IPS-15b (cell line): Measurements from ENCODE around the gene SASH1.
"Not testable (repeated sequence)": the region's sequence is repeated elsewhere in the genome, so short reads cannot be mapped to it uniquely, and the experiment has no call there.

ENCODE experiments used
- H3K27me3 ChIP-seq: one replicate; pipeline ENCODE4 v1.6.1; 2013; ENCODE audit warnings: low read length; ENCODE audit not compliant: control insufficient read depth, insufficient read depth
- H3K36me3 ChIP-seq: one replicate; pipeline ENCODE4 v1.6.1; 2013; ENCODE audit warnings: low read length; ENCODE audit not compliant: control insufficient read depth, insufficient read depth
- H3K4me1 ChIP-seq: one replicate; pipeline ENCODE4 v1.6.1; 2013; ENCODE audit warnings: mild to moderate bottlenecking, low read length; ENCODE audit not compliant: control insufficient read depth, insufficient read depth
- H3K4me3 ChIP-seq: one replicate; pipeline ENCODE4 v1.5.1; 2013; ENCODE audit warnings: low read depth, low read length
- H3K9ac ChIP-seq: one replicate; pipeline ENCODE4 v1.6.1; 2013; ENCODE audit warnings: low read depth, mild to moderate bottlenecking, low read length
- H3K9me3 ChIP-seq: one replicate; pipeline ENCODE4 v1.6.1; 2013; ENCODE audit warnings: mild to moderate bottlenecking, low read length; ENCODE audit not compliant: control insufficient read depth, insufficient read depth

SASH1 gene

GRCh38 chr6:148375401-148375800 lies 32.8 kb downstream of the SASH1 start:
- H3K36me3 ChIP-seq, result no peaks in the 10 kb centered on the region
- no peaks in the 10 kb centered on the region for H3K27me3 ChIP-seq
- no peaks in the 10 kb centered on the region for H3K9me3 ChIP-seq

GRCh38 chr6:148379481-148379880 lies 36.8 kb downstream of the SASH1 start:
- no peak overlapping the region for H3K4me3 ChIP-seq
- no peaks in the 10 kb centered on the region for H3K9me3 ChIP-seq
- H3K9ac ChIP-seq, result no peak overlapping the region
- peaks cover 8% of the 10 kb centered on the region for H3K4me1 ChIP-seq
- no peaks in the 10 kb centered on the region for H3K27me3 ChIP-seq
- no peaks in the 10 kb centered on the region for H3K36me3 ChIP-seq

More at GRCh38 chr6:148375401-148375800, 32.8 kb downstream of the SASH1 start:
- H3K9ac ChIP-seq, result no peak overlapping the region
- H3K4me1 ChIP-seq, result peaks cover 6% of the 10 kb centered on the region
- no peak overlapping the region for H3K4me3 ChIP-seq

DNA sequence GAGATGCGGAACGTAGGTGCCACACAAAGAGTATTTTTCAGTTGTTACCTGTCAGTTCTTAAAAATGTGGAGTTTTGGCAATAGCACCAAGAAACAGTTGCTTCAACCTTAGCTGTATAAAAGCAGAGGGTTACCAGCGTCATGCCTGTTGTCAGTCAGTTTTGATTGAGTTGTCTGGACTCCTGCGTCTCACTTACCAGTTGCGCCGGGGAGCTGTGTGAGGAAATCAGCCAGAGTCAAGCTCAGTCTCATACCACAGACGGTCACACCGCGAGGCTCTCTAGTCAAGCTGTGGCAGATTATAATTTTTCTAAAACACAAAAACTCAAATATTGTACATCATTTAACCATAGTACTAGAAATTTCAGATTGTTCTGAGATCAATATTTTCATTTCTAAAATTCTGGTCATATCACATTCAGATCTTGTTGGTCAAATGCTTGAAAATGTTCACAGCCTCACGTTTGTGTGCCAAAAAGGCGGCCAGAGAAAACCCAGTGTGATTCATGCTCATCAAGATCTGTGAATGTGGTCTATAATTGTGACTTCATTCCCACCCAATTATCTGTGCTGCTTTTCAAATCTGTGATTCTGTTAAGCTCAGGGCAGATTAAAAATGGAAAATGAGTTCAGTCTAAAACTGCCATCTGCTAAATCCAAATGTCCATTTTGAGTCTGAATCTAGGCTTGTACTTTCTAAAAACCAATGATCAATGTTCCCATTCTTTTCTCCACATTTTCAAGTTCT lies 37.5 kb downstream of the SASH1 start:
- Histone ChIP-seq H3K36me3 (no peaks in the 10 kb centered on the region), H3K9me3 (no peaks in the 10 kb centered on the region), H3K9ac (no peak overlapping the region), H3K4me3 (no peak overlapping the region), H3K27me3 (no peaks in the 10 kb centered on the region), H3K4me1 (peaks cover 11% of the 10 kb centered on the region)

GRCh38 chr6:148382051-148382450 lies 39.4 kb downstream of the SASH1 start:
- not testable (repeated sequence) for H3K9me3 ChIP-seq, H3K27me3 ChIP-seq, H3K36me3 ChIP-seq, H3K4me3 ChIP-seq, H3K9ac ChIP-seq
- H3K4me1 ChIP-seq, result peaks cover 14% of the 10 kb centered on the region

- peaks cover 14% of the 10 kb centered on the region for H3K4me1 ChIP-seq
- no peaks in the 10 kb centered on the region for H3K9me3 ChIP-seq
- no peak overlapping the region for H3K9ac ChIP-seq
- no peaks in the 10 kb centered on the region for H3K27me3 ChIP-seq
- H3K36me3 ChIP-seq, result no peaks in the 10 kb centered on the region
- no peak overlapping the region for H3K4me3 ChIP-seq
These were observed 40.2 kb downstream of the SASH1 start for GRCh38 chr6:148382861-148383260.

DNA sequence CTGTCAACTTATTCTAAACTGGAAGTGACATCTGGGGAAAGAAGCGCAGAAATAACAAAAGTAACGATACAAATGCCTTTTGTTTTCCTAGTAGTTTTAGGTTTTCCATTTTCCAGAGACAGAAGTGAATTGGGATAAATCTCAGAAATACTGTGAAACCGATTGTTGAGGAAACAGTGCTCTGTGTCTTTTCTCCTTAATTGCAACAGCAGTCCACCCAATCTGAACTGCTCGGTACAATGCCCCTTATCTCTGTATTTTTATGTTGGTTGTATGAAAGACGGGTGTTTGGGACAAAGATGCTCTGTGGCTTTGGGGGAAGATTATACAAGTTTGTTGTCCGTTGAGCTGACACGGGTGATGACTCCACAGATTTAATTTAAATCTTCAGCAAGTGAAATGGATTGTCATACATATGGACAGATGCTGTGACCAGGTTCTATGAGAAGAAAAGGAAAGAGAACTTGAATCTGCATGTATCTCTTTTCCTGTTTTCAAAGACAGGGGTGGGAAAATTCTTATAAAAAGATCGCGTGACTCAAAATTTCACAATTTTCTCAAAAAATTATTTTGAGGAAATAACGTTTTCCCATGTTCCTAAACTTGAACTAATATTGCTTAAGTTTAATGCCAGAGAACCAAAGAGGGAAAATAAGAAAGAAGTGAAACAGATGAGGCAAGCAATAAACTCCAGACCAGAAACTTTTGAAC lies 41.2 kb downstream of the SASH1 start:
- no peak overlapping the region for H3K9ac ChIP-seq

GRCh38 chr6:148385379-148385778 lies 42.7 kb downstream of the SASH1 start:
- Histone ChIP-seq H3K9me3 (no peaks in the 10 kb centered on the region), H3K27me3 (no peaks in the 10 kb centered on the region), H3K9ac (no peak overlapping the region), H3K4me1 (peaks cover 14% of the 10 kb centered on the region), H3K36me3 (no peaks in the 10 kb centered on the region), H3K4me3 (no peak overlapping the region)

More for the DNA sequence above, 41.2 kb downstream of the SASH1 start:
- Histone ChIP-seq H3K4me1 (peaks cover 14% of the 10 kb centered on the region), H3K27me3 (no peaks in the 10 kb centered on the region), H3K9me3 (no peaks in the 10 kb centered on the region), H3K36me3 (no peaks in the 10 kb centered on the region), H3K4me3 (no peak overlapping the region)

DNA sequence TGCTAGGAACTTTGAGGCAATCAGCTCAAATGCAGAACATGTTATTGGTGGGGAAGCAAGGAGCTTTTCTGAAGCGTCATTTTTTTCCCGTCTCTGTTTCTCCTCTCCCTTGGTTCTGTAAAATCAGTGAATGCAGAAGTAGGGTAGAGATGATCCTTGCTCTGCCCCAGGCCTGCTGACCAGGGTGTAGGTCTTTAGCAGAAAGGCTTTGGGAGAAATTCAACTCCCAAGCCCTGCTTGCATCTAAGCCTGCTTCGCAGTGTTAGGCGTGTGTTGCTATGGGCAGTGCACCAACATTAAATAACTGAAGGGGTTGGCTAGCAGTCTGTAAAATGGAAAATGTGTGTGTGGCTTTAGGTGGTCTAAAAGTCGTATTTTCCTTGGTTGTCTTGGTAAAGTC lies 45.9 kb downstream of the SASH1 start:
- Histone ChIP-seq H3K9me3 (no peaks in the 10 kb centered on the region), H3K4me1 (peaks cover 10% of the 10 kb centered on the region), H3K9ac (no peak overlapping the region), H3K36me3 (peaks cover 4% of the 10 kb centered on the region), H3K4me3 (no peak overlapping the region), H3K27me3 (no peaks in the 10 kb centered on the region)

DNA sequence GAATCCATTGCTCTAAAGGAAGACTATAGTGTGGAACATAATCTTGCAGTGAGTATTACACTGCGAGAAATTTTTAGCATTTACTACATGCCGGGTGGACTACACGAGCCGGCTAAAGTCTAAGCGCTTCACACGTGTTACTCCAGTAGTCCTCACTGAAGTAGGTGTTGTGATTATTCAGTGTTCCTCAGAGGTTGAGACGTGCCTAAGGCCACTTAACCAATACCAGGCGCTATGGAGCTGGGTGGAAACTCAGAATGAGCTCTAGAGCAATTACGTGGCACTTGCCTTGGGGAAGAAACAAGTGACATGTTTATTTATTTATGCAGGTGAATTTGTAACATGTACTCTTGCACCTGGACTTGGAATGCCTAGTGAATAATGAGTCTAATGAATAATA lies 46.4 kb downstream of the SASH1 start:
- Histone ChIP-seq H3K27me3 (no peaks in the 10 kb centered on the region), H3K9me3 (no peaks in the 10 kb centered on the region), H3K4me3 (no peak overlapping the region), H3K36me3 (peaks cover 4% of the 10 kb centered on the region), H3K4me1 (peaks cover 5% of the 10 kb centered on the region), H3K9ac (no peak overlapping the region)

- Histone ChIP-seq H3K27me3 (no peaks in the 10 kb centered on the region), H3K9me3 (no peaks in the 10 kb centered on the region), H3K9ac (no peak overlapping the region), H3K4me1 (peaks cover 3% of the 10 kb centered on the region), H3K4me3 (no peak overlapping the region), H3K36me3 (peaks cover 4% of the 10 kb centered on the region)
These were observed 47.3 kb downstream of the SASH1 start for GRCh38 chr6:148389917-148390316.

- not testable (repeated sequence) for H3K4me1 ChIP-seq, H3K27me3 ChIP-seq, H3K36me3 ChIP-seq, H3K9me3 ChIP-seq, H3K9ac ChIP-seq, H3K4me3 ChIP-seq
These were observed 49.5 kb downstream of the SASH1 start for GRCh38 chr6:148392127-148392526.

- H3K9me3 ChIP-seq, result no peaks in the 10 kb centered on the region
- H3K4me3 ChIP-seq, result no peak overlapping the region
- H3K9ac ChIP-seq, result no peak overlapping the region
- no peaks in the 10 kb centered on the region for H3K27me3 ChIP-seq
- no peaks in the 10 kb centered on the region for H3K4me1 ChIP-seq
- peaks cover 4% of the 10 kb centered on the region for H3K36me3 ChIP-seq
These were observed 50.0 kb downstream of the SASH1 start for GRCh38 chr6:148392671-148393070.
